Esophagus muscularis mucosa (tissue), 4 donors: ENCODE data around the gene MAP7D1. TPM values are rescaled to one million over a fixed set of nuclear protein-coding genes. Genes with fewer than 3 reads are reported as not detected.

Experiments used
- DNase-seq: peaks from one replicate; pipeline ENCODE4 v3.0.0-alpha.2; 2017; ENCODE audit errors: extremely low spot score
- H3K27ac ChIP-seq, 4 donors: fragments of 200-600 bp; sonication (generic); replicated peaks in 1 of 4; 1 replicate in 3 of 4; 2 replicates in 1 of 4; pipeline ENCODE4 v1.5.1; 2016 to 2019; ENCODE audit warnings: mild to moderate bottlenecking in 1 of 4
- H3K27me3 ChIP-seq, 4 donors: fragments of 200-600 bp; sonication (generic); one replicate each; pipeline versions ENCODE4 v1.5.1 to v1.6.0; 2016 to 2019
- H3K36me3 ChIP-seq, 4 donors: fragments of 200-600 bp; sonication (generic); one replicate each; pipeline ENCODE4 v1.5.1; 2016 to 2019
- H3K4me1 ChIP-seq, 4 donors: fragments of 200-600 bp; sonication (generic); one replicate each; pipeline ENCODE4 v1.5.1; 2016 to 2019
- H3K4me3 ChIP-seq, 4 donors: fragments of 200-600 bp; sonication (generic); 1 replicate in 2 of 4; 2 replicates in 2 of 4; pipeline ENCODE4 v1.5.1; 2016 to 2019; ENCODE audit warnings: mild to moderate bottlenecking in 4 of 4, moderate library complexity in 1 of 4
- H3K9me3 ChIP-seq, 4 donors: fragments of 200-600 bp; sonication (generic); 1 replicate in 3 of 4; 2 replicates in 1 of 4; pipeline ENCODE4 v1.5.1; 2016 to 2019
- EP300 ChIP-seq: sonication (generic); formaldehyde crosslinking; IDR thresholded peaks from one replicate; pipeline ENCODE4 v1.6.1; 2017; ENCODE audit warnings: antibody characterized with exemption
- POLR2A ChIP-seq: fragments of 450-650 bp; IDR thresholded peaks from one replicate; pipeline ENCODE4 v1.6.1; 2017; ENCODE audit warnings: antibody characterized with exemption, moderate library complexity, mild to moderate bottlenecking, low read depth
- POLR2AphosphoS5 ChIP-seq, 2 donors: sonication (generic); formaldehyde crosslinking; IDR thresholded peaks; one replicate each; pipeline ENCODE4 v1.6.1; 2017; ENCODE audit warnings: antibody characterized with exemption in 2 of 2
- WGBS: methylation state at CpG from one replicate; pipeline ENCODE4 v1.1.5; 2018; 5-methylcytosine and 5-hydroxymethylcytosine counted together
- intact Hi-C: fragments of 100-400 bp; cut with DNase I; formaldehyde crosslinking; loops from one replicate; pipeline ENCODE4 v1.15.1; 2023
- total RNA-seq, 4 donors: library from RNA; depleted of rRNA; stranded (reverse); fragments of >200 nt; gene quantifications; one replicate each; pipeline versions ENCODE4 v1.1.0 to v1.2.1, GENCODE V29; 2016
- TF ChIP-seq, protein P1 (sequence below), 3 experiments: fragments of 200-600 bp in 2 of 3; fragments of 450-650 bp in 1 of 3; sonication (generic) in 2 of 3; IDR thresholded peaks; one replicate each; pipeline ENCODE4 v1.5.1; 2017 to 2019; ENCODE audit warnings: antibody characterized with exemption in 3 of 3, mild to moderate bottlenecking in 2 of 3, moderate library complexity in 1 of 3

MAP7D1 gene
- total RNA-seq = 100 to 1,000 TPM; 162 to 263 (median 225) TPM

DNA sequence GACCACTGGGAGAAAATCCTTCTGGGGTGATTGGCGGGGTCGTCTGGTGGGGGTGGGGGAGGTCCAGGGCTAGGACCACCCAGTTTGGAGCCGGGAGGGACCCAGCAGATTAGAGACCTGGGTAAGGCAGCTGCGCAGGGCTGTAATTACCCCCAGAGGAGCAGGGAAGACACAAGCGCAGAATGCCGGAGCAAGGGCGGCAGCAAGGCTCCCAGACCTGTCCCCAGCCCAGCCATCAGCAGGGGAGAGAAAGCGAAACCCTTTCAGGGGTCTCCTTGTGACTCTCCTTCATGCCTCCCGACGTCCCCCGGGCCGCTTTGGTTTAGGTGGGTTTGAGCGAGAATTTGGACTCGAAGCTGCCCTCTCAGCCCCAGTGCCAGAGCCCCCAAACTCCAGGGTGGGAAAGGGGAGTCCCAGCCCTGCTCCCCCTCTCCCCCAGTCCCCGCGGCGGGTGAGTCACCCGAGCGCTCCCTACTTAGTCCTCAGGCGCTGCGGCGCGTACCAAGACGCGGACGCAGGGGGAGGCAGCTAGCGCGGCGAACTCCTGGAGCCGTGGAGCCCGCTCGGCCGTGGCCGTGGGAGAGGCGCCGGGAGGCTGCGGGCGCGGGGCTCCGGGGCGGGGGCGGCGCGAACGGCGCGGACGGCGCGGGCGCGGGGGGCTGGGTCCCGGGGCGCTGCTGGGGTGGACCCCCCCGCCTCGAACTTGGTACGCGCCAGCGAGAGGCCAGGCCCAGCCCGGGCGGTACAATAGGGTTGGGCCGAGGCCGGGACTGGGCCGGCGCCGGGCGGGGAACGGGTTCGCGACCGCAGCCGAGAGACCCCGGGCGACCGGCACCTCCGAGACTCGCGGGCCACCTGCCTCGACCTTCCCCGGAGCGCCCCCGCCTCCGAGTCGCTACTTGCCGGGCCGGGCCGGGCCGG lies at the start of gene MAP7D1:
MAP7D1 (plus strand) TSS at position 753 of the 921 bp plus-strand sequence. CDS start 258 bp downstream, outside the sequence.
- TF ChIP-seq POLR2A (peak; percentile 91), POLR2AphosphoS5 (IDR thresholded peaks at IDR 0.05) (peak; percentile 88 to 96), EP300 (no peak)
- TF ChIP-seq, protein P1, sequence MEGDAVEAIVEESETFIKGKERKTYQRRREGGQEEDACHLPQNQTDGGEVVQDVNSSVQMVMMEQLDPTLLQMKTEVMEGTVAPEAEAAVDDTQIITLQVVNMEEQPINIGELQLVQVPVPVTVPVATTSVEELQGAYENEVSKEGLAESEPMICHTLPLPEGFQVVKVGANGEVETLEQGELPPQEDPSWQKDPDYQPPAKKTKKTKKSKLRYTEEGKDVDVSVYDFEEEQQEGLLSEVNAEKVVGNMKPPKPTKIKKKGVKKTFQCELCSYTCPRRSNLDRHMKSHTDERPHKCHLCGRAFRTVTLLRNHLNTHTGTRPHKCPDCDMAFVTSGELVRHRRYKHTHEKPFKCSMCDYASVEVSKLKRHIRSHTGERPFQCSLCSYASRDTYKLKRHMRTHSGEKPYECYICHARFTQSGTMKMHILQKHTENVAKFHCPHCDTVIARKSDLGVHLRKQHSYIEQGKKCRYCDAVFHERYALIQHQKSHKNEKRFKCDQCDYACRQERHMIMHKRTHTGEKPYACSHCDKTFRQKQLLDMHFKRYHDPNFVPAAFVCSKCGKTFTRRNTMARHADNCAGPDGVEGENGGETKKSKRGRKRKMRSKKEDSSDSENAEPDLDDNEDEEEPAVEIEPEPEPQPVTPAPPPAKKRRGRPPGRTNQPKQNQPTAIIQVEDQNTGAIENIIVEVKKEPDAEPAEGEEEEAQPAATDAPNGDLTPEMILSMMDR (IDR thresholded peaks at IDR 0.05) = no peak
- DNase-seq = peak; percentile 97
- peak within 1 kb of the TSS; percentile 70 to 99 (median 98) for H3K4me3 ChIP-seq
- H3K27ac ChIP-seq = peak within 1 kb of the TSS; percentile 97 to 99 (median 98)
- H3K4me1 ChIP-seq = peaks cover 62 to 85% (median 70%) of the 10 kb centered on the region in 4 donors
- WGBS = no CpG with 5 or more reads among the region's 88 CpGs
- no peaks in the 10 kb centered on the region for H3K27me3 ChIP-seq
- intact Hi-C loops = loop anchor here (10.0 kb wide), 1 partner anchor 229 kb away; the partner anchor contains the start of gene STK40
- H3K9me3 ChIP-seq = no peaks in the 10 kb centered on the region
- H3K36me3 ChIP-seq = peaks cover 0 to 20% (median 0%) of the 10 kb centered on the region in 4 donors

DNA sequence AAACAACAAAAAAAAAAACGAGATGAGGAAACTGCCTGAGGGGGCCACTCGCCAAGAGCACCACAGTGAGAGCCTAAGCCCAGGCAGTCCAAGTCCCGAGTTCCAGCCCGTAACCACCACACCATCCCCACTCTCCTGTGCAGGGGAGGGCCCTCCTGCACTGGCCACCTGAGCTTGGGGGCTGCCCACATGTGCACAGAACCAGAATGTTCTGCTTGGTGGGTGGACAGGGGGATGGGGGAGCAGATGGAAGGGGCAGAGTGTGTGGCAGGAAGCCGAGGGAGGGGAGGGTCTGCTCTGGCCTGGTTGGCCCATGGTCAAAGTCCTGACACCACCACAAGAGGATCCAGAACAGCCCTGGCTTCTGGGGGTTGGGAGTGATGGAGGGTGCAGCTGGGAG lies 49.7 kb upstream of the MAP7D1 start:
- Histone ChIP-seq H3K36me3 (no peaks in the 10 kb centered on the region), H3K4me3 (no peak overlapping the region), H3K4me1 (no peaks in the 10 kb centered on the region), H3K27ac (no peak overlapping the region), H3K27me3 (no peaks in the 10 kb centered on the region), H3K9me3 (no peaks in the 10 kb centered on the region)
- DNase-seq = no peak
- WGBS = 44% methylated on average over 5 of the region's 5 CpGs
- TF ChIP-seq, protein P1 (IDR thresholded peaks at IDR 0.05) = no peak
- no peak for TF ChIP-seq POLR2A
- TF ChIP-seq EP300 = no peak
- no peak for TF ChIP-seq POLR2AphosphoS5 (IDR thresholded peaks at IDR 0.05)
- intact Hi-C loops = no loop called here

DNA sequence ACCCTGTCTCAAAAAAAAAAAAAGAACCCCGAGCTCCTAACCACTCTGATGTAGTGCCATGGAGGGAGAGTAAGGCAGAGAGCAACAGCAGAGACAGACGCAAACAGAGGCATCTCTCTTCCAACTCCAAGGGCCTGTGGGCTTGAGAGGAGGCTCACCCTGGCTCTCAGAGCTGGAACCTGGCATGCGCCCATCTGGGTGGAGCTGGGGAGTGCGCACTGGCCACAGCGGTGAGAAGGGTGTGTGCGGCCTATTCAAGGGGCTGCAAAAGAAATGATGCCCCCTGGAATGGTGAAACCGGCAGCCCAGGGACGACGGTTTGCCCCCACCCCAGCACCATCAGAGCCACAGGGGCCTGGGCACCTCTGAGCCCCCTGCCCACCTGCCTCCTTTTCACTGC lies 48.6 kb upstream of the MAP7D1 start:
- Histone ChIP-seq H3K27me3 (no peaks in the 10 kb centered on the region), H3K9me3 (no peaks in the 10 kb centered on the region), H3K27ac (no peak overlapping the region), H3K36me3 (no peaks in the 10 kb centered on the region), H3K4me1 (no peaks in the 10 kb centered on the region), H3K4me3 (no peak overlapping the region)
- intact Hi-C loops = no loop called here
- WGBS = 84% methylated on average over 5 of the region's 9 CpGs
- TF ChIP-seq EP300 (no peak), POLR2A (no peak), POLR2AphosphoS5 (IDR thresholded peaks at IDR 0.05) (no peak)
- TF ChIP-seq, protein P1 (IDR thresholded peaks at IDR 0.05) = no peak
- DNase-seq = no peak

DNA sequence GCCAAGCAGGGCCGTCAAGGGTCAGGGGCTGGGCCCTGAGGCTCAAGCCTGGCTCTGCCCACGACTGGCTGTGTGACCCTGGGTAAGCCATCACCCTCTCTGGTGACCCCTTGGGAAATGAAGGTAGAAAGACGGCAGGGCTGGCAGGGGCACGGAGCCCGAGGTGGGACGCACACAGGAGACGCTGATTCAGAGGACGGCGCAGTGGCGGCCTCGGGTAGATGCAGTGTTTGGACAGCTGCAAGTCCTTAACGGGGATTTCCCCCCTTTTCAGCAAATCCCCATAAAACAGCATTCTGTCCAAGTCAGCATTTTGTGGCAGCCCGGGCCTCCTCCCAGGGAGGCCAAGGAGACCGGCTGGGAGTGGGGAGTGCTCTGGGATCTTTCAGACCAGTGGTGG lies 47.6 kb upstream of the MAP7D1 start:
- H3K4me1 ChIP-seq = no peaks in the 10 kb centered on the region
- H3K4me3 ChIP-seq = no peak overlapping the region
- WGBS = 85% methylated on average over 14 of the region's 14 CpGs
- no peak for DNase-seq
- intact Hi-C loops = no loop called here
- no peaks in the 10 kb centered on the region for H3K36me3 ChIP-seq
- TF ChIP-seq EP300 (no peak), POLR2A (no peak), POLR2AphosphoS5 (IDR thresholded peaks at IDR 0.05) (no peak)
- TF ChIP-seq, protein P1 (IDR thresholded peaks at IDR 0.05) = no peak
- H3K27me3 ChIP-seq = no peaks in the 10 kb centered on the region
- no peaks in the 10 kb centered on the region for H3K9me3 ChIP-seq
- H3K27ac ChIP-seq = no peak overlapping the region
